HG03342 (cell line): ENCODE measurements around the gene CYP27B1.

Experiments used
- ATAC-seq: cut with Tn5 transposase; IDR thresholded peaks from one replicate; pipeline ENCODE4 v1.9.1; 2021; ENCODE audit warnings: mild to moderate bottlenecking, moderate library complexity; ENCODE audit not compliant: unreplicated experiment

The CYP27B1 gene

GRCh38 chr12:57751788-57752667 is 14.8 kb downstream of the CYP27B1 start, which contains the start of gene CDK4:
CDK4 (minus strand) TSS chr12:57752310; CDS start chr12:57751717, 593 bp downstream.
- peak; percentile 73 for ATAC-seq

- no peak for ATAC-seq
These were observed 15.5 kb downstream of the CYP27B1 start for GRCh38 chr12:57751432-57751787.

GRCh38 chr12:57750561-57751431 is 16.1 kb downstream of the CYP27B1 start:
- no peak for ATAC-seq

GRCh38 chr12:57749061-57749460 is 17.8 kb downstream of the CYP27B1 start:
- no peak for ATAC-seq

- no peak for ATAC-seq
These were observed 20.9 kb downstream of the CYP27B1 start for GRCh38 chr12:57746025-57746424.

GRCh38 chr12:57745485-57745881 is 21.4 kb downstream of the CYP27B1 start:
- ATAC-seq = no peak

- peak; percentile 78 for ATAC-seq
These were observed 21.9 kb downstream of the CYP27B1 start, which contains the start of gene TSPAN31 for GRCh38 chr12:57744777-57745484. TSPAN31 (plus strand) TSS chr12:57745039; CDS start chr12:57745155, 116 bp downstream.

GRCh38 chr12:57744194-57744776 is 22.6 kb downstream of the CYP27B1 start:
- ATAC-seq = peak; percentile 37

- ATAC-seq = no peak
These were observed 23.1 kb downstream of the CYP27B1 start for GRCh38 chr12:57743769-57744168.

- ATAC-seq = peak; percentile 49
These were observed 24.8 kb downstream of the CYP27B1 start for GRCh38 chr12:57741844-57742738.

- no peak for ATAC-seq
These were observed 25.5 kb downstream of the CYP27B1 start for GRCh38 chr12:57741413-57741789.

- peak; percentile 54 for ATAC-seq
These were observed 26.0 kb downstream of the CYP27B1 start for GRCh38 chr12:57740656-57741412.

- no peak for ATAC-seq
These were observed 26.9 kb downstream of the CYP27B1 start for GRCh38 chr12:57739914-57740538.

GRCh38 chr12:57739387-57739786 is 27.5 kb downstream of the CYP27B1 start:
- no peak for ATAC-seq

- ATAC-seq = no peak
These were observed 28.1 kb downstream of the CYP27B1 start, which contains the start of gene AGAP2 for GRCh38 chr12:57738661-57739237. AGAP2 (minus strand) TSS chr12:57738742; CDS start chr12:57738246, 496 bp downstream.

GRCh38 chr12:57737467-57738460 is 29.1 kb downstream of the CYP27B1 start:
- no peak for ATAC-seq
